MCF 10A (cell line): Measurements from ENCODE around the gene PRSS56. TPM values are rescaled to one million over a fixed set of nuclear protein-coding genes. Genes with fewer than 3 reads are reported as not detected.
A peak's percentile ranks its signal among the peaks of the same experiment; 100 is the strongest.

Source experiments
- BruUV-seq: library from RNA; stranded (reverse); fragments of 400-500 nt; replicated peaks from 2 replicates; lab custom pipeline; 2021; lab: Mats Ljungman, UMichigan
- CTCF ChIA-PET: fragments of 300-600 bp; sonication (Branson Sonifier 250); formaldehyde crosslinking; extraction: SDS; loops from one replicate; lab custom pipeline; 2021; ENCODE audit warnings: antibody characterized with exemption, inconsistent platforms; lab: Yijun Ruan, JAX
- POLR2A ChIA-PET: fragments of 300-600, 350-650 bp; sonication (Branson Sonifier 250); formaldehyde crosslinking; extraction: SDS; loops from one replicate; lab custom pipeline; 2020; ENCODE audit warnings: antibody characterized with exemption, inconsistent platforms; lab: Yijun Ruan, JAX
- DNase-seq: peaks from one replicate; pipeline ENCODE4 v3.0.0-alpha.2; 2018; ENCODE audit not compliant: unreplicated experiment
- H3K27ac Mint-ChIP-seq: one replicate; pipeline ENCODE4 v1.8.0; 2022; ENCODE audit warnings: mild to moderate bottlenecking, low read depth, mixed read lengths; ENCODE audit not compliant: unreplicated experiment
- H3K27me3 Mint-ChIP-seq: one replicate; pipeline ENCODE4 v1.8.0; 2022; ENCODE audit warnings: mixed read lengths; ENCODE audit not compliant: insufficient read depth, unreplicated experiment
- H3K36me3 Mint-ChIP-seq: one replicate; pipeline ENCODE4 v1.8.0; 2022; ENCODE audit warnings: mild to moderate bottlenecking, moderate library complexity, mixed read lengths; ENCODE audit not compliant: insufficient read depth, unreplicated experiment
- H3K4me1 Mint-ChIP-seq: one replicate; pipeline ENCODE4 v1.8.0; 2022; ENCODE audit warnings: mixed read lengths; ENCODE audit not compliant: insufficient read depth, unreplicated experiment
- H3K4me3 Mint-ChIP-seq: one replicate; pipeline ENCODE4 v1.8.0; 2022; ENCODE audit warnings: mild to moderate bottlenecking, moderate library complexity, mixed read lengths; ENCODE audit not compliant: unreplicated experiment
- H3K9me3 Mint-ChIP-seq: one replicate; pipeline ENCODE4 v1.8.0; 2022; ENCODE audit warnings: mixed read lengths; ENCODE audit not compliant: unreplicated experiment
- CTCF ChIP-seq: fragments of 200-600 bp; IDR thresholded peaks from one replicate; pipeline ENCODE4 v1.8.0; 2022; ENCODE audit warnings: antibody characterized with exemption, mild to moderate bottlenecking; ENCODE audit not compliant: unreplicated experiment
- intact Hi-C: fragments of 100-400 bp; cut with micrococcal nuclease; formaldehyde crosslinking; loops from 2 replicates; pipeline ENCODE4 v1.14.1; 2022
- total RNA-seq: library from RNA; stranded (reverse); gene quantifications from 2 replicates; pipeline ENCODE4 v1.2.3, GENCODE V29; 2022

The PRSS56 gene
- total RNA-seq, 1 experiment from 2014 or later, result not detected

GRCh38 chr2:232571026-232571474 lies 50.9 kb downstream of the PRSS56 start:
- Mint-ChIP-seq H3K27ac (no peak overlapping the region), H3K4me1 (peaks cover 19% of the 10 kb centered on the region), H3K9me3 (no peaks in the 10 kb centered on the region), H3K4me3 (no peak overlapping the region), H3K27me3 (no peaks in the 10 kb centered on the region), H3K36me3 (peaks cover 60% of the 10 kb centered on the region)
- CTCF ChIA-PET, result interaction anchor here (1.3 kb wide), 1 partner anchor 8 kb away, joined by 4 read pairs; no protein-coding TSS in a partner anchor
- intact Hi-C loops, result loop anchor here (2.0 kb wide), 1 partner anchor 18 kb away; no protein-coding TSS in a partner anchor
- BruUV-seq, result no TSS peak
- DNase-seq, result peak; percentile 62
- POLR2A ChIA-PET, result interaction anchor here (1.0 to 6.6 kb wide), 2 partner anchors 20 kb away, joined by 3 to 49 read pairs; partner anchors contain the start of genes EIF4E2 and TIGD1
- no peak for TF ChIP-seq CTCF

- Mint-ChIP-seq H3K27me3 (no peaks in the 10 kb centered on the region), H3K4me3 (no peak overlapping the region), H3K4me1 (peaks cover 10% of the 10 kb centered on the region), H3K36me3 (peaks cover 58% of the 10 kb centered on the region), H3K9me3 (no peaks in the 10 kb centered on the region), H3K27ac (no peak overlapping the region)
- no peak for TF ChIP-seq CTCF
- no TSS peak for BruUV-seq
- CTCF ChIA-PET, result interaction anchor here (0.9 kb wide), 1 partner anchor 20 kb away, joined by 5 read pairs; no protein-coding TSS in a partner anchor
- POLR2A ChIA-PET, result interaction anchor here (1.1 to 6.6 kb wide), 3 partner anchors 11 to 22 kb away, joined by 3 to 49 read pairs (median 5); no protein-coding TSS in a partner anchor
- DNase-seq, result no peak
- intact Hi-C loops, result no loop called here
Observed at GRCh38 chr2:232573042-232573441, 52.9 kb downstream of the PRSS56 start.

- Mint-ChIP-seq H3K36me3 (peaks cover 49% of the 10 kb centered on the region), H3K27me3 (no peaks in the 10 kb centered on the region), H3K27ac (no peak overlapping the region), H3K4me1 (peaks cover 1% of the 10 kb centered on the region), H3K9me3 (no peaks in the 10 kb centered on the region), H3K4me3 (no peak overlapping the region)
- BruUV-seq, result no TSS peak
- TF ChIP-seq CTCF, result no peak
- intact Hi-C loops, result no loop called here
- DNase-seq, result no peak
- ChIA-PET CTCF (interaction anchor here (0.9 kb wide), 1 partner anchor 21 kb away, joined by 5 read pairs; no protein-coding TSS in a partner anchor), POLR2A (interaction anchor here (1.0 to 1.1 kb wide), 2 partner anchors 23 to 24 kb away, joined by 3 to 4 read pairs; partner anchors contain the start of genes EIF4E2 and TIGD1)
Observed at GRCh38 chr2:232573771-232574435, 53.7 kb downstream of the PRSS56 start.
